ENCODE measurements around the gene TMEM94. TPM values are rescaled to one million over a fixed set of nuclear protein-coding genes. Genes with fewer than 3 reads are reported as not detected.
A peak's percentile ranks its signal among the peaks of the same experiment; 100 is the strongest.

TMEM94 gene
- total and polyA plus RNA-seq, 9 of the 15 experiments (the other 6 are each of a cell fraction or from before 2014, with no cell fraction given), result 0.35 to 48.1 (median 14.4) TPM

GRCh38 chr17:75459246-75459589 is 2.8 kb downstream of the TMEM94 start:
- H3K4me3 ChIP-seq, result no peak overlapping the region
- DNase-seq (ENCODE audit: extremely low read depth in 1 of 4, low spot score in 3 of 4) (no peak), FAIRE-seq (no peak), ATAC-seq (no peak)
- H3K79me2 ChIP-seq (ENCODE audit: control insufficient read depth, insufficient read depth, low read length), result peaks cover 15% of the 10 kb centered on the region
- H2AFZ ChIP-seq (ENCODE audit: low read depth, low read length), result no peak overlapping the region
- no peak overlapping the region for H3K4me2 ChIP-seq (ENCODE audit: insufficient read depth, low read length)
- ChIA-PET CTCF (ENCODE audit: low intra/inter-chr PET ratio) (no interaction called here), POLR2A (interaction anchor here (1.0 to 1.1 kb wide), 2 partner anchors 9 to 32 kb away, joined by 3 read pairs; no protein-coding TSS in a partner anchor)
- no peak overlapping the region for H3K27ac ChIP-seq (ENCODE audit: extremely low read depth, low read depth, low read length)
- H4K20me1 ChIP-seq (replicated peaks; ENCODE audit: control insufficient read depth, insufficient read depth, low read length), result no peaks in the 10 kb centered on the region
- H3K27me3 ChIP-seq (ENCODE audit: control insufficient read depth in 2 of 2, insufficient read depth in 2 of 2, low read length in 2 of 2), result no peaks in the 10 kb centered on the region
- no peaks in the 10 kb centered on the region for H3K9me3 ChIP-seq (replicated peaks; ENCODE audit: control insufficient read depth, insufficient read depth, low read depth, low read length)
- peaks cover 16 to 17% of the 10 kb centered on the region in 2 experiments; a peak in 4 of 5 replicates for H3K4me1 ChIP-seq (replicated peaks in 1 of 2; ENCODE audit: control insufficient read depth in 2 of 2, insufficient read depth in 2 of 2, low read length in 2 of 2)
- intact Hi-C loops (cut with micrococcal nuclease) (no loop called here), in situ Hi-C loops (cut with MboI) (no loop called here)
- no peak for TF ChIP-seq JUN (IDR thresholded peaks at IDR 0.05; ENCODE audit: borderline replicate concordance, low read depth, low read length)
- TF ChIP-seq JUN (CRISPR knock-in tag; IDR thresholded peaks at IDR 0.05; ENCODE audit: borderline replicate concordance), result no peak
- TF ChIP-seq ZBTB5 (IDR thresholded peaks at IDR 0.05), result no peak
- no peak for TF ChIP-seq ZNF24 (IDR thresholded peaks at IDR 0.05)
- TF ChIP-seq PHF21A (IDR thresholded peaks at IDR 0.05; ENCODE audit: borderline replicate concordance, low read depth), result no peak
- TF ChIP-seq BDP1 (IDR thresholded peaks at IDR 0.05; ENCODE audit: insufficient read depth, insufficient read length), result no peak
- 14% methylated on average over 1 of the region's 1 CpG for WGBS (ENCODE audit: insufficient coverage, low coverage, missing lambda C conversion rate)
- no peaks in the 10 kb centered on the region for H3K36me3 ChIP-seq (ENCODE audit: control insufficient read depth, insufficient read depth, low read length)
- no TSS peak for BruUV-seq (replicated peaks)
- H3K9me1 ChIP-seq (ENCODE audit: control insufficient read depth, insufficient read depth, low read length), result no peaks in the 10 kb centered on the region
- peak overlapping the region in 1 of 2 experiments; percentile 43; a peak in 1 of 4 replicates for H3K9ac ChIP-seq (ENCODE audit: insufficient read depth in 1 of 2, low read depth in 2 of 2, low read length in 2 of 2)
